ENCODE data around the gene CPNE2. TPM values are rescaled to one million over a fixed set of nuclear protein-coding genes. Genes with fewer than 3 reads are reported as not detected.

CPNE2 gene
- total RNA-seq, 4 donors from 2014 or later, result 18.0 to 38.7 (median 27.8) TPM

- H3K4me1 ChIP-seq, result peaks cover 0 to 45% (median 0%) of the 10 kb centered on the region in 3 donors
- no peak for ATAC-seq
- H3K9me3 ChIP-seq, result no peaks in the 10 kb centered on the region
- no peak overlapping the region for H3K27ac ChIP-seq
- 92% methylated on average over 2 of the region's 7 CpGs; no CpG with 5 or more reads in 1 of the 2 donors for WGBS, 2 donors (ENCODE audit: low coverage in 1 of 2)
- H3K4me3 ChIP-seq, result no peak overlapping the region
- no peak for TF ChIP-seq CTCF (IDR thresholded peaks at IDR 0.05)
- TF ChIP-seq EP300 (IDR thresholded peaks at IDR 0.05), result no peak
- TF ChIP-seq POLR2A (IDR thresholded peaks at IDR 0.05), result no peak
- TF ChIP-seq POLR2AphosphoS5 (IDR thresholded peaks at IDR 0.05), result no peak
- H3K27me3 ChIP-seq, result no peaks in the 10 kb centered on the region
- peaks cover 0 to 21% of the 10 kb centered on the region in 2 donors for H3K36me3 ChIP-seq
Measured at GRCh38 chr16:57140931-57141668, 48.7 kb downstream of the CPNE2 start.

- TF ChIP-seq CTCF (IDR thresholded peaks at IDR 0.05), result no peak
- no peak for TF ChIP-seq POLR2AphosphoS5 (IDR thresholded peaks at IDR 0.05)
- no peak for TF ChIP-seq EP300 (IDR thresholded peaks at IDR 0.05)
- TF ChIP-seq POLR2A (IDR thresholded peaks at IDR 0.05), result no peak
- no peak overlapping the region for H3K27ac ChIP-seq
- WGBS, 2 donors (ENCODE audit: low coverage in 1 of 2), result 72 to 88% methylated on average over 13 to 16 of the region's 16 CpGs
- H3K36me3 ChIP-seq, result peaks cover 0 to 18% of the 10 kb centered on the region in 2 donors
- no peak for ATAC-seq
- H3K9me3 ChIP-seq, result no peaks in the 10 kb centered on the region
- no peak overlapping the region for H3K4me3 ChIP-seq
- no peaks in the 10 kb centered on the region for H3K27me3 ChIP-seq
- peaks cover 0 to 54% (median 4%) of the 10 kb centered on the region in 3 donors for H3K4me1 ChIP-seq
Measured at GRCh38 chr16:57141822-57142631, 49.6 kb downstream of the CPNE2 start.

GRCh38 chr16:57143149-57143921 is 51.0 kb downstream of the CPNE2 start:
- no peak for TF ChIP-seq EP300 (IDR thresholded peaks at IDR 0.05)
- H3K9me3 ChIP-seq, result no peaks in the 10 kb centered on the region
- H3K27ac ChIP-seq, result peak overlapping the region in 1 of 4 donors; percentile 27
- WGBS, 2 donors (ENCODE audit: low coverage in 1 of 2), result 74% methylated on average over 3 of the region's 14 CpGs; no CpG with 5 or more reads in 1 of the 2 donors
- no peaks in the 10 kb centered on the region for H3K27me3 ChIP-seq
- ATAC-seq, result no peak
- H3K36me3 ChIP-seq, result peaks cover 0 to 6% of the 10 kb centered on the region in 2 donors
- peaks cover 0 to 67% (median 12%) of the 10 kb centered on the region in 3 donors for H3K4me1 ChIP-seq
- no peak overlapping the region for H3K4me3 ChIP-seq

GRCh38 chr16:57144027-57144426 is 51.6 kb downstream of the CPNE2 start:
- no peak for ATAC-seq
- H3K4me3 ChIP-seq, result no peak overlapping the region
- peak overlapping the region in 1 of 4 donors; percentile 27 for H3K27ac ChIP-seq
- no peaks in the 10 kb centered on the region for H3K9me3 ChIP-seq
- peaks cover 0 to 7% of the 10 kb centered on the region in 2 donors for H3K36me3 ChIP-seq
- no peak for TF ChIP-seq EP300 (IDR thresholded peaks at IDR 0.05)
- TF ChIP-seq CTCF (IDR thresholded peaks at IDR 0.05), result no peak
- no peak for TF ChIP-seq POLR2A (IDR thresholded peaks at IDR 0.05)
- no peak for TF ChIP-seq POLR2AphosphoS5 (IDR thresholded peaks at IDR 0.05)
- no peaks in the 10 kb centered on the region for H3K27me3 ChIP-seq
- H3K4me1 ChIP-seq, result peaks cover 0 to 73% (median 12%) of the 10 kb centered on the region in 3 donors
- no CpG with 5 or more reads among the region's 2 CpGs for WGBS, 2 donors (ENCODE audit: low coverage in 1 of 2)
